PC-3 (cell line): ENCODE measurements around the gene WDR33. TPM values are rescaled to one million over a fixed set of nuclear protein-coding genes. Genes with fewer than 3 reads are reported as not detected.
A peak's percentile ranks its signal among the peaks of the same experiment; 100 is the strongest.

Source experiments
- ATAC-seq: fragments of 200-7000 bp; cut with Tn5 transposase; 2 replicates; pipeline ENCODE4 v1.9.1; 2020; ENCODE audit warnings: mild to moderate bottlenecking, moderate library complexity
- BruUV-seq: library from RNA; stranded (reverse); fragments of 400-500 nt; replicated peaks from 2 replicates; lab custom pipeline; 2021; lab: Mats Ljungman, UMichigan
- CTCF ChIA-PET: fragments of 300-600 bp; sonication (Branson Sonifier 250); formaldehyde crosslinking; loops from one replicate; lab custom pipeline; 2022; ENCODE audit warnings: antibody characterized with exemption; lab: Charles Lee
- POLR2A ChIA-PET: fragments of 300-600 bp; sonication (Branson Sonifier 250); formaldehyde crosslinking; loops from one replicate; lab custom pipeline; 2022; ENCODE audit warnings: antibody characterized with exemption; ENCODE audit not compliant: unreplicated experiment; lab: Charles Lee
- DNase-seq: peaks from one replicate; pipeline ENCODE4 v3.0.0-alpha.2; 2015
- H2AFZ ChIP-seq: fragments of 300-600 bp; sonication (generic); 2 replicates; pipeline ENCODE4 v1.6.0; 2016; ENCODE audit warnings: antibody characterized with exemption, low read length
- H3F3A ChIP-seq: fragments of 300-600 bp; sonication (generic); one replicate; pipeline ENCODE4 v1.6.0; 2017; ENCODE audit warnings: antibody characterized with exemption, low read length, control low read depth, mild to moderate bottlenecking; ENCODE audit not compliant: unreplicated experiment
- H3K27ac ChIP-seq: fragments of 300-600 bp; sonication (generic); 2 replicates; pipeline ENCODE4 v1.5.1; 2016; ENCODE audit warnings: mild to moderate bottlenecking, low read length
- H3K27me3 ChIP-seq: fragments of 300-600 bp; sonication (generic); 2 replicates; pipeline ENCODE4 v1.6.1; 2016; ENCODE audit warnings: low read length, mixed read lengths
- H3K36me3 ChIP-seq: fragments of 300-600 bp; sonication (generic); 2 replicates; pipeline ENCODE4 v1.6.1; 2016; ENCODE audit warnings: low read depth, mixed run types, low read length, mixed read lengths
- H3K4me1 ChIP-seq: fragments of 300-600 bp; sonication (generic); 2 replicates; pipeline ENCODE4 v1.5.1; 2016; ENCODE audit warnings: low read length; ENCODE audit not compliant: insufficient read depth
- H3K4me2 ChIP-seq: fragments of 300-600 bp; sonication (generic); 2 replicates; pipeline ENCODE4 v1.6.0; 2016; ENCODE audit warnings: low read length
- H3K4me3 ChIP-seq: fragments of 300-600 bp; sonication (generic); 2 replicates; pipeline ENCODE4 v1.5.1; 2016; ENCODE audit warnings: mild to moderate bottlenecking, low read length, mixed read lengths
- H3K79me2 ChIP-seq: fragments of 300-600 bp; sonication (generic); 2 replicates; pipeline ENCODE4 v1.6.1; 2017; ENCODE audit warnings: low read length, mixed read lengths
- H3K9ac ChIP-seq: fragments of 300-600 bp; sonication (generic); 2 replicates; pipeline ENCODE4 v1.6.0; 2016; ENCODE audit warnings: mild to moderate bottlenecking, low read length
- H3K9me2 ChIP-seq: fragments of 300-600 bp; sonication (generic); replicated peaks from 2 replicates; pipeline ENCODE4 v1.6.1; 2016; ENCODE audit warnings: mixed run types, low read length, mixed read lengths
- H3K9me3 ChIP-seq: fragments of 300-600 bp; sonication (generic); 2 replicates; pipeline ENCODE4 v1.6.1; 2016; ENCODE audit warnings: low read length, mixed read lengths
- H4K20me1 ChIP-seq: fragments of 300-600 bp; sonication (generic); 2 replicates; pipeline ENCODE4 v1.6.1; 2016; ENCODE audit warnings: low read length, mixed read lengths
- EZH2 ChIP-seq: fragments of 300-600 bp; sonication (generic); IDR thresholded peaks from one replicate; pipeline ENCODE4 v1.6.1; 2017; ENCODE audit warnings: antibody characterized with exemption, mild to moderate bottlenecking, low read length; ENCODE audit not compliant: unreplicated experiment
- EZH2phosphoT487 ChIP-seq: fragments of 300-600 bp; sonication (generic); IDR thresholded peaks from 2 replicates; pipeline ENCODE4 v1.6.1; 2018; ENCODE audit warnings: mild to moderate bottlenecking, antibody characterized with exemption, low read length, borderline replicate concordance
- intact Hi-C: fragments of 100-400 bp; cut with micrococcal nuclease; formaldehyde crosslinking; loops from 2 replicates; pipeline ENCODE4 v1.9.0; 2023
- total RNA-seq: library from RNA; depleted of rRNA; stranded (reverse); fragments of >200 nt; gene quantifications from 2 replicates; pipeline ENCODE4 v1.2.3, GENCODE V29; 2014
- TF ChIP-seq, protein P1 (sequence below): fragments of 300-600 bp; sonication (generic); conservative IDR thresholded peaks from 2 replicates; pipeline ENCODE4 v1.5.1; 2017; ENCODE audit warnings: antibody characterized with exemption, low read depth, mild to moderate bottlenecking, low read length

WDR33 gene
- total RNA-seq, 1 experiment from 2014 or later, result 31.7 TPM

DNA sequence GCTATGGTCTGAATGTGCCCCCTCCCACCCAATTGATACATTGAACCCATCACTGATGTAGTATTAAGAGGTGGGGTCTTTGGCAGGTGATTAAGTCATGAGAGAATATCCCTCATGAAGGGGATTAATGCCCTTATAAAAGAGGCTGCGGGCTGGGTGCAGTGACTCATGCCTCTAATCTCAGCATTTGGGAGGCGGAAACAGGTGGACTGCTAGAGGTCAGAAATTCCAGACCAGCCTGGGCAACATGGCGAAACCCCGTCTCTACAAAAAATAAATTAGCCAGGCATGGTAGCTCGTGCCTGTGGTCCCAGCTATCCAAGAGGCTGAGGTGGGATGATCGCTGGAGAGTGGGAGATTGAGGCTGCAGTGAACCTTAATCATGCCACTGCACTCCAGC, 32.7 kb upstream of the WDR33 start:
- intact Hi-C loops, result no loop called here
- CTCF ChIA-PET, result interaction anchor here (0.5 kb wide), 1 partner anchor 139 kb away, joined by 3 read pairs; no protein-coding TSS in a partner anchor
- BruUV-seq, result no TSS peak

DNA sequence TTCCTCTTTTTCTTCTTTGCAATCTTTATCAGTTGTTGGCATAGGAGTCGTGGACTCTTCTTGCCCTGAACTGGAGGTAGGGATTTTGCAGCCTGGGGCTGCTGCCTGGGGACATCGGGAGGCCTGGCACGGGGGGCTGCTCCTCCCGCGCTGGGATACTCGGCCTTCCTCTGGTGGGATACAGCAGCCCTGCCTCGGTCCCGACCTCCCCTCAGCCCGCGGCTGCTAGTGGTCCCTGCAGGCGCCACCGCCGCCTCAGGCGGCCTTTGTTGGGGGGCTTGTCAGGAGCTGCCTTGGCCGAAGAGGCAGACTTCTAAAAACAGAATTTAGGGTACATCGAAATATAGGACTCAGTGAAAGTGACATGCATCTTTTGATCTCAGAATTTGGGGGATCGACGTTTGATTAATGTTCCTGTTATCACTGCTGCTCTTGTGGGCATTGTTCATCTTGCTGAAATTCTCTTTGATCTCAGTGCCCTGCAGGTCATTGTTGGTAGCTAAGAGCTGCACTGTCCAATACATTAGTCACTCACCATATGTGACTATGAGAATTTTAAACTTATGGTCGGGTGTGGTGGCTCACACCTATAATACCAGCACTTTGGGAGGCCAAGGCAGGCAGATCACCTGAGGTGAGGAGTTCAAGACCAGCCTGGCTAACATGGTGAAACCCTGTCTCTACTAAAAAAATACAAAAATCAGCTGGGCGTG, 30.7 kb upstream of the WDR33 start:
- H3K9ac ChIP-seq, result no peak overlapping the region

More for the DNA sequence above, 32.7 kb upstream of the WDR33 start:
- Histone ChIP-seq H4K20me1 (no peaks in the 10 kb centered on the region), H3F3A (no peaks in the 10 kb centered on the region), H3K4me1 (no peaks in the 10 kb centered on the region), H3K36me3 (peaks cover 26% of the 10 kb centered on the region), H3K79me2 (no peaks in the 10 kb centered on the region), H3K9ac (no peak overlapping the region), H3K4me2 (no peak overlapping the region), H3K4me3 (no peak overlapping the region), H3K27me3 (no peaks in the 10 kb centered on the region), H3K9me2 (no peaks in the 10 kb centered on the region), H3K9me3 (no peaks in the 10 kb centered on the region), H2AFZ (no peak overlapping the region), H3K27ac (no peak overlapping the region)
- ATAC-seq (no peak), DNase-seq (no peak)
- POLR2A ChIA-PET, result no interaction called here
- TF ChIP-seq EZH2, result no peak
- TF ChIP-seq, protein P1, sequence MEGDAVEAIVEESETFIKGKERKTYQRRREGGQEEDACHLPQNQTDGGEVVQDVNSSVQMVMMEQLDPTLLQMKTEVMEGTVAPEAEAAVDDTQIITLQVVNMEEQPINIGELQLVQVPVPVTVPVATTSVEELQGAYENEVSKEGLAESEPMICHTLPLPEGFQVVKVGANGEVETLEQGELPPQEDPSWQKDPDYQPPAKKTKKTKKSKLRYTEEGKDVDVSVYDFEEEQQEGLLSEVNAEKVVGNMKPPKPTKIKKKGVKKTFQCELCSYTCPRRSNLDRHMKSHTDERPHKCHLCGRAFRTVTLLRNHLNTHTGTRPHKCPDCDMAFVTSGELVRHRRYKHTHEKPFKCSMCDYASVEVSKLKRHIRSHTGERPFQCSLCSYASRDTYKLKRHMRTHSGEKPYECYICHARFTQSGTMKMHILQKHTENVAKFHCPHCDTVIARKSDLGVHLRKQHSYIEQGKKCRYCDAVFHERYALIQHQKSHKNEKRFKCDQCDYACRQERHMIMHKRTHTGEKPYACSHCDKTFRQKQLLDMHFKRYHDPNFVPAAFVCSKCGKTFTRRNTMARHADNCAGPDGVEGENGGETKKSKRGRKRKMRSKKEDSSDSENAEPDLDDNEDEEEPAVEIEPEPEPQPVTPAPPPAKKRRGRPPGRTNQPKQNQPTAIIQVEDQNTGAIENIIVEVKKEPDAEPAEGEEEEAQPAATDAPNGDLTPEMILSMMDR, result no peak

GRCh38 chr2:127840893-127841292, 29.9 kb upstream of the WDR33 start:
- no peaks in the 10 kb centered on the region for H3K9me2 ChIP-seq
- ChIA-PET CTCF (no interaction called here), POLR2A (no interaction called here)
- H3K27ac ChIP-seq, result no peak overlapping the region
- H3K4me1 ChIP-seq, result no peaks in the 10 kb centered on the region
- H3K79me2 ChIP-seq, result no peaks in the 10 kb centered on the region
- no peak overlapping the region for H3K4me2 ChIP-seq
- no peak for ATAC-seq
- TF ChIP-seq, protein P1, result no peak
- TF ChIP-seq EZH2 (no peak), EZH2phosphoT487 (no peak)
- H3K27me3 ChIP-seq, result no peaks in the 10 kb centered on the region
- no peaks in the 10 kb centered on the region for H3K9me3 ChIP-seq
- no peak overlapping the region for H2AFZ ChIP-seq
- H4K20me1 ChIP-seq, result no peaks in the 10 kb centered on the region
- no peak overlapping the region for H3K4me3 ChIP-seq
- intact Hi-C loops, result no loop called here
- peaks cover 7% of the 10 kb centered on the region; the same call in 1 of the 2 replicates for H3K36me3 ChIP-seq
- no TSS peak for BruUV-seq
- DNase-seq, result no peak
- H3F3A ChIP-seq, result no peaks in the 10 kb centered on the region
- H3K9ac ChIP-seq, result no peak overlapping the region

More for the DNA sequence above, 30.7 kb upstream of the WDR33 start:
- no peaks in the 10 kb centered on the region for H3K27me3 ChIP-seq
- no peaks in the 10 kb centered on the region for H3K9me2 ChIP-seq
- H3K4me2 ChIP-seq, result no peak overlapping the region
- H2AFZ ChIP-seq, result no peak overlapping the region
- intact Hi-C loops, result no loop called here
- no peaks in the 10 kb centered on the region for H3K9me3 ChIP-seq
- no peaks in the 10 kb centered on the region for H4K20me1 ChIP-seq
- ATAC-seq (peak; percentile 38; the same call in 1 of the 2 replicates), DNase-seq (no peak)
- ChIA-PET CTCF (no interaction called here), POLR2A (interaction anchor here (0.7 kb wide), 1 partner anchor 463 kb away, joined by 6 read pairs; no protein-coding TSS in a partner anchor)
- H3K79me2 ChIP-seq, result no peaks in the 10 kb centered on the region
- H3K4me3 ChIP-seq, result no peak overlapping the region
- no peaks in the 10 kb centered on the region for H3K4me1 ChIP-seq
- no peak overlapping the region for H3K27ac ChIP-seq
- TF ChIP-seq, protein P1, result no peak
- no peak for TF ChIP-seq EZH2phosphoT487
- no peak for TF ChIP-seq EZH2
- no TSS peak for BruUV-seq
- H3F3A ChIP-seq, result no peaks in the 10 kb centered on the region
- H3K36me3 ChIP-seq, result peaks cover 11% of the 10 kb centered on the region
